Astrocyte (in vitro differentiated cells and primary cell): ENCODE data around the gene CDX2.
A peak's percentile ranks its signal among the peaks of the same experiment; 100 is the strongest.

ENCODE experiments used
- CTCF ChIP-seq: IDR thresholded peaks from 2 replicates; pipeline ENCODE4 v1.5.1; 2011; ENCODE audit warnings: low read depth, mild to moderate bottlenecking, inconsistent platforms, low read length, moderate library complexity; ENCODE audit not compliant: insufficient read depth
- EZH2 ChIP-seq: IDR thresholded peaks from 2 replicates; pipeline ENCODE4 v1.6.1; 2012; ENCODE audit warnings: mild to moderate bottlenecking, low read length, inconsistent platforms; ENCODE audit not compliant: insufficient read depth

GRCh38 chr13:27920677-27921420 lies 48.3 kb downstream of the CDX2 start:
- TF ChIP-seq CTCF (no peak), EZH2 (peak; percentile 65)
